Measurements from ENCODE around the gene GPS2.

Gene GPS2

GRCh38 chr17:7348478-7349242 is 33.5 kb upstream of the GPS2 start:
- no peaks in the 10 kb centered on the region for H3K9me3 ChIP-seq (ENCODE audit: insufficient read depth, low read length)
- no peak overlapping the region for H3K27ac ChIP-seq (ENCODE audit: low read length)
- H4K20me1 ChIP-seq (ENCODE audit: insufficient read depth, low read length) = no peaks in the 10 kb centered on the region
- H3K27me3 ChIP-seq (ENCODE audit: low read depth, low read length) = no peaks in the 10 kb centered on the region
- H3K4me3 ChIP-seq (ENCODE audit: low read length) = no peak overlapping the region
- TF ChIP-seq CTCF (IDR thresholded peaks at IDR 0.05; ENCODE audit: low read depth, low read length) (no peak), EZH2phosphoT487 (IDR thresholded peaks at IDR 0.05; ENCODE audit: low read depth) (no peak)
- no peaks in the 10 kb centered on the region for H3K36me3 ChIP-seq (replicated peaks; ENCODE audit: low read depth, low read length)
- no peak overlapping the region for H2AFZ ChIP-seq (ENCODE audit: low read depth, low read length)
- H3K4me1 ChIP-seq (ENCODE audit: low read length) = peaks cover 6% of the 10 kb centered on the region; the same call in 1 of the 2 replicates
- no peak overlapping the region for H3K4me2 ChIP-seq (ENCODE audit: low read length)
- H3K9ac ChIP-seq (ENCODE audit: low read length) = no peak overlapping the region
- H3K79me2 ChIP-seq (ENCODE audit: low read length) = no peaks in the 10 kb centered on the region

GRCh38 chr17:7347630-7348477 is 32.7 kb upstream of the GPS2 start:
- Histone ChIP-seq H3K9me3 (ENCODE audit: insufficient read depth, low read length) (no peaks in the 10 kb centered on the region), H3K4me1 (ENCODE audit: low read length) (peaks cover 5% of the 10 kb centered on the region; the same call in 1 of the 2 replicates), H3K36me3 (replicated peaks; ENCODE audit: low read depth, low read length) (no peaks in the 10 kb centered on the region), H3K9ac (ENCODE audit: low read length) (no peak overlapping the region), H2AFZ (ENCODE audit: low read depth, low read length) (no peak overlapping the region), H3K27ac (ENCODE audit: low read length) (no peak overlapping the region), H3K79me2 (ENCODE audit: low read length) (no peaks in the 10 kb centered on the region), H3K27me3 (ENCODE audit: low read depth, low read length) (no peaks in the 10 kb centered on the region), H3K4me3 (ENCODE audit: low read length) (no peak overlapping the region), H4K20me1 (ENCODE audit: insufficient read depth, low read length) (no peaks in the 10 kb centered on the region), H3K4me2 (ENCODE audit: low read length) (no peak overlapping the region)
- TF ChIP-seq CTCF (IDR thresholded peaks at IDR 0.05; ENCODE audit: low read depth, low read length) (no peak), EZH2phosphoT487 (IDR thresholded peaks at IDR 0.05; ENCODE audit: low read depth) (no peak)

GRCh38 chr17:7346761-7347614 is 31.8 kb upstream of the GPS2 start:
- no peaks in the 10 kb centered on the region for H3K4me1 ChIP-seq (ENCODE audit: low read length)
- TF ChIP-seq CTCF (IDR thresholded peaks at IDR 0.05; ENCODE audit: low read depth, low read length) (no peak), EZH2phosphoT487 (IDR thresholded peaks at IDR 0.05; ENCODE audit: low read depth) (no peak)
- H3K4me2 ChIP-seq (ENCODE audit: low read length) = no peak overlapping the region
- H3K79me2 ChIP-seq (ENCODE audit: low read length) = no peaks in the 10 kb centered on the region
- no peak overlapping the region for H3K27ac ChIP-seq (ENCODE audit: low read length)
- no peaks in the 10 kb centered on the region for H3K9me3 ChIP-seq (ENCODE audit: insufficient read depth, low read length)
- no peaks in the 10 kb centered on the region for H3K36me3 ChIP-seq (replicated peaks; ENCODE audit: low read depth, low read length)
- H4K20me1 ChIP-seq (ENCODE audit: insufficient read depth, low read length) = no peaks in the 10 kb centered on the region
- no peak overlapping the region for H3K9ac ChIP-seq (ENCODE audit: low read length)
- H3K27me3 ChIP-seq (ENCODE audit: low read depth, low read length) = no peaks in the 10 kb centered on the region
- no peak overlapping the region for H3K4me3 ChIP-seq (ENCODE audit: low read length)
- H2AFZ ChIP-seq (ENCODE audit: low read depth, low read length) = no peak overlapping the region

All from OCI-LY3 (cell line).